Head of caudate nucleus (tissue), 42 donors: ENCODE data around the gene NTM.

Experiments used
- DNase-seq, 42 donors: peaks; one replicate each; pipeline versions ENCODE4 v3.0.0 to v3.0.0-alpha.2; 2020 to 2021; ENCODE audit warnings: mixed read lengths in 7 of 42
- intact Hi-C: fragments of 100-400 bp; cut with DNase I; formaldehyde crosslinking; loops from one replicate; pipeline ENCODE4 v1.15.0; 2022

NTM gene

GRCh38 chr11:131776211-131776610 lies 405.8 kb downstream of the NTM start:
- no peak for DNase-seq
- intact Hi-C loops: no loop called here

DNA sequence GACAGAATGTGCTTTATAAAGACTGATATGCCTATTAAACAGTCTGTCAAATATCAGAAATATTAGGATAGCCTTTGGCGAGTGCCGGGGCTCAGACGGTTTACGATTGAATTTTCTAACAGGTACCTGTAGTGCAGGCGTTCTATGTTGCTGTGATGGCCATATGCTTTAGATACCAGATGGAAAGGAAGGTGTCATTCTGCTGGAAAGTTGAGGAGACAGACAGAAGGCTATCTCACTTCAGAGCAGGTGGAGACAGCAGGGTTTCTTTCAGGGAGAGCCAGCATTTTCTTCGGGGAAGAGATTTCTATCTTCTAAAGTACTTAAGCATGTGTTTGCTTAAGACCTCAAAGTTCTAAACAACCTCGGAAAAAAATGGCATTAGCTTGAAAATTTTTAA lies 415.4 kb downstream of the NTM start:
- no peak for DNase-seq
- intact Hi-C loops: no loop called here

- intact Hi-C loops: no loop called here
- no peak for DNase-seq
Measured at GRCh38 chr11:131787119-131787518, 416.7 kb downstream of the NTM start.

DNA sequence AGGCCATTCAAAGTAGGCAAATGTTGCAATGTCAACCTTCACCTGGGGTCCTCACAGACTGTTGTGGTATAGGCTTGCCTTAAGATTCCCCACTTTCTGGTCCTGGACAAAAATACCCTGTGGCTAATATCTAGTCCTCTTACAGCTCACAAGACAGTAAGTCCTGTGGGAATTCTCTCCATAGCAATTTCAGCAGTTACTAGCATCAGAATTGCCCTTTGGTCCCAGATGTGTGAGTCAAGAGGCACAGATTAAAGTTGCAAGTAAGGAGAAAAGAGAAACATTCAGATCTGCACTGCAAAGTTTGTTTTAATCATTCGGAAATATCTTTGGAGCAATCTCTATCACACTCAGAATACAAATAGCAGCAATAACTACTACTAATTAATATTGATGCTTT lies 420.2 kb downstream of the NTM start:
- intact Hi-C loops: no loop called here
- DNase-seq: no peak

- no peak for DNase-seq
- intact Hi-C loops: no loop called here
Measured at GRCh38 chr11:131792243-131792642, 421.8 kb downstream of the NTM start.

DNA sequence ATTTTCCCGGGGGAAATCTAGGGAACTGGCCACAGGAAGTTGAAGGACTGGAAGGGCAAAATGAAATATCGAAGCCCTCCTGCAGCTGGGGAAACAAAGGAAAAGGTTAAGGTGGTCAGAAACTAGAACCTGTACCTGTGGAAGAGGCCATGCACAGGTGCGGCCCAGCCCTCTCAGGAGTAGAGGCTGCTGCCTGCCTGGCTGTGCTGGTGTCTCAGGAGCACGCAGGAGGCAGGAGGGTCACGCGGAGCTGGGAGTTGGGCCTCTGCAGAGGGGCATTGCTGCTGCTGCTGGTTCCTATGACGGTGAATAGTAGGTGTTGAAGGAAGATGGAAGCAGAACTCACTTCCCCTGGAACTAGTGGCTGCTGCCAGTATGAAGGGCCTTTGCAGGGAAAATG lies 425.7 kb downstream of the NTM start:
- DNase-seq: no peak
- intact Hi-C loops: no loop called here

DNA sequence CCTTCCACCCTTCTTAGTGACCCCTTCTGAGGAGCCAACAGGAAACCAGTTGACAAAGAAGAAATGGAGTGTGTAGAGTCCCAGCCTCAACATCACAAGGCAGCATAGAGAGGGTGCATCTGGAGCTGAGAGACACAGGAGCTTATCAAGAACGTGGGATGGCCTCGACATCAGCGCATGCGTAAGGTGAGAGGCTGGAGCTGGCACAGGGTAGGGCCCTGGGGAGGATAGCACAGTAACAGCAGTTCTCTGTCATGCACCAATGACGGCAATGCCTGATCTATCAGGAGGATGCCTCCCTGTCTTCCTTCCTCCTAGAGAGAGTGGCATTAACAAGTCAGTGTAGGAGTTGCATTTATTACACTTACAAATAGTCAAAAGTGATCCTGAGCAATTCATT lies 426.1 kb downstream of the NTM start:
- intact Hi-C loops: no loop called here
- peak; percentile 50 to 94 (median 79) for DNase-seq

GRCh38 chr11:131800452-131800851 lies 430.0 kb downstream of the NTM start:
- no peak for DNase-seq
- intact Hi-C loops: no loop called here

DNA sequence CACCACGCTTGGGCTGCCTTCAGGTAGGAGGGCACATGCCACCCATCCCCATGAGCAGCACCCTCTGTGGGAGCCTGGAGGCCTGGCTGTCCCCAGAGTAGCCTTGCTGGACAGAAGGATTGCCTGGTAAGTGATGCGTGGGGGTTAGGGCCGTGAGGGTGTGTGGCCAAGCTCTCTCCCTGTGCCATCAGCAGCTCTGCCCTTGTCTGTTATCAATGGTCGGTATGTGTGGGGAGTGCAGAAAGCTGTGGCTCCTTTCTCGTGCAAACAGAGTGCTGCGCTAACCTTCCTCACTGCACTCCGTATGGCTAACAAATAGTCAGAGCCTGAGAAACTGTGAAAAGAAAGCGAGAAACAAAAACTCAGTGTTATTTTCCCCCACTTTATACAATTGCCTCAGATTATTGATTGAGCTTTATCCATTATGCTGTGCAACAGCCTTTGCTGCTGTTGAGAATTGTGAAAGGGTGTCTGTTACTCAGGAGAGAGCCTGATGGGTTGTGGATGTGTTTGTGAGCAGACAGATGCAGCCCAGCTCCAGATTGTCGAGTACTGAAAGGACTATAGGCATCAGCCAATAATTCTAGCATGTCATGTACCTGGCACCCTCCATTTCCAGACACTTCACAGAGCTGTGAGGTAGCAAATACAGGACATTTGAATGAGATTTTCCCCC lies 432.2 kb downstream of the NTM start:
- intact Hi-C loops: no loop called here
- DNase-seq: no peak

DNA sequence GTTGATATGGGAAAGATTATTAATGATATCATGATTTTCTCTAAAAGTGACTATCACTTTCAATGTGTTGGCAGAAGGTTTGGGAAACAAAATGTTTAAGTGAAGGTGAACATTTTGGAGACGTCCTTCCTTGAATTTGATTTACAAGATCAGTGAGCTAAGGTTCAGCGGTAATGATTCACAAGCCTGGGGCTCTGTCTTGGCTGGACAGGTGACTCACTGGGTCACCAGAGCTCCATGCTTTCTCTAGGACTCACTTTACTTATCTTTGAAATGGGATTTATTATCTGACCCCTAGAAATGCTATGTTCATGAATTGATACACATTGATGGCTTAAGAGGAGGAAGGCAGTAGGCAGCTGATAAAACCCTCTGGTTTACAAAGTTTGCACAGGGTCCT lies 437.5 kb downstream of the NTM start:
- DNase-seq: no peak
- intact Hi-C loops: no loop called here

- DNase-seq: no peak
- intact Hi-C loops: no loop called here
Measured at GRCh38 chr11:131808470-131808869, 438.1 kb downstream of the NTM start.

DNA sequence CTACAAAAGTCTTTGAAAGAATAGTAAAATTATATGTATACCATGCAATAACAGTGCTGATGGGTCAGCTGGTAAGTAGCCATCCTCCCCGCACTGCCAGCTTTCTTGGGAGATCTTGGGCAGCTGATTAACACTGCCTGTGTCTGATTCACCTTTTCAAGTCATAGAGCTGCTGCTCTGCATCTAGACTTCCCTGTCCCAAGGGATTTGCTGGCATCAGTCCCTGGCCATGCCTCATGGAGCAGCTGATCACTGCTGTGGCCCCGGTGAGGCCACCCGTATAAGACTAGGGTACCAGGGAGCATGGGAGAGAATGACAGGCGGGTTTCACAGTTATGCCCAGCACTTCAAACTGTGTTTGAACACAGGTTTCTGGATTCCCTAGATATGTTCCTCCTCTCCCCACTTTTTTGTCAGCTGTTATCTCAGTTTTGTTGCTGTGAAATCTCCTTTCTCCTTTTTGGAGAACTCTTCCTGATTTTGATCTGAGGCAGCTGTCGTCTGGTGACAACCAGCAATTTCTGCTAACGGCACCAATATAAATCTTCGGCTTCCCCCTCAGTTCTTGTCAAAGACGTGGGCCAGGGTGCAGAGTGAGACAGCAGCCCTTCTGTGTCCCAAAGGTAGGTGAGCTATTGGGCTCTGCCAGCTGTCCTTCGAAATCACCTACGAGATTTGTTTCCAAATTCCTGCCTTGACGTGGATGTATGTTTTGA lies 438.9 kb downstream of the NTM start:
- intact Hi-C loops: no loop called here
- DNase-seq: peak in 13 of 42 donors; percentile 23 to 65 (median 42)

DNA sequence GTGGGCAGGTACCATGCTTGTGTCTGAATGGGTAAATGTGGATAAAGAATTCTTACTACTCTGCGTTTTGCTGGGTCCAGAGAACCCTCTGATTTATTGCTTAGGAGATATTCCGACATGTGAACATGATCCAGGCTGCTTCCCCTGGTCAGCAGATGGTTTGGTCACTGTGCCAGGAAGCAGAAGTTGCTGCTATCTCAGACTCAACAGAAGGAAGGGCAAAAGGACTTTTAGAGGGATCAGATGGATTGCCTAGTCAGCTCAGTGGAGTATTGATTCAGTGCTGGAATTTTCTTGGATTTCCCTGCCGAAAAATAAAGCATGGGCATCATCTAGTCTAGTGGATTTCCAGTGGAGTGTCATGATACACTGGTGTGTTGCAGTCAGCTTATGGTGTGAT lies 440.1 kb downstream of the NTM start:
- DNase-seq: no peak
- intact Hi-C loops: no loop called here

DNA sequence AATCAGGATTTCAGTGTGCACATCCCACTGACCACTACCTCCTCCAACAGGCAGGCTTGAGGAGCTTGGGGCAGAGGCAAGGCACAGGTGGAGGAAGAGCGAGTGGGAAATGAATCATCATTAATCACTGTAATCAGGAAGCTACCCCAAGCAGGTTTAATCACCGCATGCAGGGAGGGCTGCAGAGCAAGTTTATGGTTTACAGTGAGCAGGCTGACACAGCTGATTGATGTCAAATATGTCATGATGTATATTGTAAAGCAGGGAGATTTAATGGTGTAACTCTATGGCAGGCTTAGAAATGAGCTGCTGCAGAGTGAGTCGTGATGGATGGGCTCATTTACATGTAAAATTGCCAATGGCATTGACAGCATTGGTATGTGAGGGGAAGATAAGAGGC lies 441.0 kb downstream of the NTM start:
- intact Hi-C loops: no loop called here
- no peak for DNase-seq

DNA sequence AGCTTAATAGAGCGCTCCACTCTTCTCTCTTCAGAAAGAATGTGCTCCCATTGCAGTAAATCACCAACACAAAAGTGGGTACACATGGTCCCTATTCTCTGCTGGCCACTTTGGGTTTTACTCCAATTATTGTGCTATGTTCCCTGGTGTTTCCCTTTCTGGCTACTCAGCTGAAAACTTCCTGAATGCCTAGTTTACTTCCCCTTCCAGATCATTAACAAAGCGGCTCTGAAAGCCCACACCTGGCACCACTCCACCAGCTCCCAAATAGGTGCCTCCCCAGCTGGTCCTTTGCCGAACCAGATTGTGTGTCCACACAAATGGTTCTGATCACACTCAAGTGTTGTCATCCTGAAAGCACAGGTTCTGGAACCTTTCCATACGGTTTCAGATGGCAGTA lies 443.7 kb downstream of the NTM start:
- intact Hi-C loops: no loop called here

GRCh38 chr11:131815590-131815989 lies 445.2 kb downstream of the NTM start:
- intact Hi-C loops: no loop called here
- DNase-seq: no peak

More for the DNA sequence above, 443.7 kb downstream of the NTM start:
- peak in 1 of 42 donors; percentile 13 for DNase-seq

DNA sequence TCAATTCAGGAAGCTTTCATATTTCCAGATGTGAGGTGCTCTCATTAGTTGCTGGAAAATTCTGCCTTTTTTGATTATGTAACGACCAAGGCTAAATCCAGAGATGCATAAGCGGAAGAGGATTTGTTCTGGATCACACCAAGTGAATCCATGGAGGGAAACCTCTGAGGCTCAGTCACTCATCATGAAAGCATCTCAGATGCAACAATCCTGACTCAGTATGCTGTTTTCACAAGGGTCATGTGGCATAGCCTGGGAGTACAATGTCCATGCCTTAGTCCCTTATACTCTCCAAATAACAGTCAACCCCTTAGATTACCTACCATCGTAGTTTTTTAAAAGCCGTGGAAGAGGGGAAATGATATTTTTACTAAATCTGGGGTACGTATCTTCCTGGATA lies 445.6 kb downstream of the NTM start:
- no peak for DNase-seq
- intact Hi-C loops: no loop called here

GRCh38 chr11:131817687-131818188 lies 447.3 kb downstream of the NTM start:
- intact Hi-C loops: no loop called here
- no peak for DNase-seq

GRCh38 chr11:131819865-131820264 lies 449.4 kb downstream of the NTM start:
- intact Hi-C loops: no loop called here

DNA sequence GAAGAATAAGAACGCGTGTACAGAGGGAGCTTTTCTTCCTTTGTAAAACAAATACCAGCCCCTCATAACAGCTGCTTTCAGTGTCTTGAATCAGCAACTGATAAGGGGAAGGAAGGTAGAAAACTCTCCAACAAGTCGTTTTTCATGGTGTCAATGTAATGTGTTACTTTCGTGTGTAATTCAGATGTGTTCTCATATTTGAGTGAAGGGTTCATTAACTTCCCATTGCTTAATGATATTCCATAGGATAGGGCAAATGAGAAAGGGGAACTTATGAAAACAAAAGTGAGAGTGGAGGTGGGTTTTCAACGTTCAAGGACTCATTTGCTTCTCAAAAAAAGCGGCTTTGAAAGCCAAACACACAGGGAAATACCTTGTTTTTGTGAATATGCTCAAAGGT lies 452.1 kb downstream of the NTM start:
- intact Hi-C loops: no loop called here
- DNase-seq: no peak

More at GRCh38 chr11:131819865-131820264, 449.4 kb downstream of the NTM start:
- DNase-seq: no peak

DNA sequence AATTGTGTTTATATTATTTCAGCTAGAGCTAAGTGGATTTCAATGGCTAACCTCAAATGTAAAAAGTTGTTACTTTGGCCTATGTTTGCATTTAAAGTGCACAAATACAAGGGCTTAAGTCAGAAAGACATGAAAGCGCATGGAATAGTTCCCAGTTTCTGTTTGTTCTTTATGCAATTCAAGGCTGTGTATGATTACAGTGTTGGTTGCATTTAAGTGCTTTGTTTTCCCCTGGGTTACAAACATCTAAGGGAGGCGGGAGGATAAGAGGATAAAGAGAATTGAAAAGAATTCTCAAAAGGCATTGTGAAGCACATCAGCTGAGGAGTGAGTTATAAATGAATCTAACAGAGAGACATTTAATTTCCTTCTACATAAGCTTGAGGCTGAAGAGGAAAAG lies 453.4 kb downstream of the NTM start:
- DNase-seq: no peak
- intact Hi-C loops: no loop called here
